HEK293T (cell line): ENCODE data around the gene CTDSP1.

ENCODE experiments used
- ARNT ChIP-seq: fragments of 450-650 bp; IDR thresholded peaks from 2 replicates; pipeline ENCODE4 v1.6.1; 2017; ENCODE audit warnings: mild to moderate bottlenecking
- CTBP1 ChIP-seq: fragments of 450-650 bp; IDR thresholded peaks from 2 replicates; pipeline ENCODE4 v1.6.1; 2016; ENCODE audit warnings: borderline replicate concordance
- ELF4 ChIP-seq: fragments of 450-650 bp; IDR thresholded peaks from 2 replicates; pipeline ENCODE4 v1.6.1; 2017; ENCODE audit warnings: antibody characterized with exemption
- FOXA1 ChIP-seq: fragments of 450-650 bp; IDR thresholded peaks from 2 replicates; pipeline ENCODE4 v1.6.1; 2016; ENCODE audit warnings: mild to moderate bottlenecking
- FOXM1 ChIP-seq: fragments of 450-650 bp; IDR thresholded peaks from 2 replicates; pipeline ENCODE4 v1.6.1; 2017; ENCODE audit warnings: mild to moderate bottlenecking, borderline replicate concordance
- LEF1 ChIP-seq: fragments of 450-650 bp; IDR thresholded peaks from 2 replicates; pipeline ENCODE4 v1.6.1; 2017; ENCODE audit warnings: mild to moderate bottlenecking, borderline replicate concordance
- SP1 ChIP-seq: fragments of 450-650 bp; IDR thresholded peaks from 2 replicates; pipeline ENCODE4 v1.6.1; 2017
- TARDBP ChIP-seq: fragments of 450-650 bp; IDR thresholded peaks from 2 replicates; pipeline ENCODE4 v1.6.1; 2016
- ZNF384 ChIP-seq: fragments of 450-650 bp; IDR thresholded peaks from 2 replicates; pipeline ENCODE4 v1.6.1; 2016

DNA sequence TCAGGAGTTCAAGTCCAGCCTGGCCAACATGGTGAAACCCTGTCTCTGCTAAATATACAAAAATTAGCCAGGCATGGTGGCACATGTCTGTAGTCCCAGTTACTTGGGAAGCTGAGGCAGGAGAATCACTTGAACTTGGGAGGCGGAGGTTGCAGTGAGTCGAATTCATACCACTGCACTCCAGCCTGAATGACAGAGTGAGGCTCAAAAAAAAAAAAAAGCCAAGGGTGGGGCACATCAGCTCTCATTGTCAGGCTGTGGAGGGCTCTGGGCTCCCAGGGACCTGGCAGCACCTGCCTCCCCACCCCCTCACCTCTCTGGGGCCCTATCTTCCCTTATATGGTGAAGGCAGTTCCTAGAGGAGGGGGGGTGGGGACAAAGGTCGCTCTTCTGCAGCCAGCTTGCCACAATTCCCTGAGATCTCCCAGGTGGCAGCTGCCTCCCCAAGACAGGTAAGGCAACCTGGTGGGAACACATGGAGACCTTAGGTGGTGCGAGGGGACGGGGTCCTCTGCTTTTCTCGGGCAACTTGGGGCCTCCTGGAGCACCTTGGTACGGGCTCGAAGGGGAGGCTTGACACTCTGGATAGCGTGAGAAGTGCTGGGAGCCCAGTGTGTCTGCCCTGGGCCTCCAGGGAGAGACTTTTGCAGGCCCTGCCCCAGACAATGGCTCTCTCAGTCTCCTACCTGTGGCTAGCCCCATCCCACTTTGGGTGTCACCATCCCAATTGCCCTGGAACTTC lies 19.2 kb downstream of the CTDSP1 start, which contains the start of gene VIL1:
- no peak for TF ChIP-seq FOXA1
- TF ChIP-seq CTBP1: no peak
- no peak for TF ChIP-seq LEF1
- TF ChIP-seq ELF4: no peak
- TF ChIP-seq FOXM1: no peak
- TF ChIP-seq ZNF384: no peak
- TF ChIP-seq TARDBP: no peak
- TF ChIP-seq ARNT: no peak
- no peak for TF ChIP-seq SP1
